ENCODE results near the gene OPHN1.

Gene OPHN1

GRCh38 chrX:68115371-68115770, 317.9 kb downstream of the OPHN1 start:
- Histone ChIP-seq H3K4me3 (ENCODE audit: severe bottlenecking) (no peak overlapping the region), H3K9me3 (ENCODE audit: severe bottlenecking) (no peaks in the 10 kb centered on the region), H3K4me1 (ENCODE audit: insufficient read depth, poor library complexity, severe bottlenecking) (no peaks in the 10 kb centered on the region), H3K36me3 (ENCODE audit: low read depth) (no peaks in the 10 kb centered on the region), H3K27ac (ENCODE audit: poor library complexity, severe bottlenecking) (no peak overlapping the region), H3K27me3 (ENCODE audit: insufficient read depth, poor library complexity, severe bottlenecking) (no peaks in the 10 kb centered on the region)
- no peak for DNase-seq (ENCODE audit: low spot score)
- no peak for ATAC-seq (ENCODE audit: low read depth)
- no peak for TF ChIP-seq CTCF (IDR thresholded peaks at IDR 0.05; ENCODE audit: poor library complexity, severe bottlenecking)

DNA sequence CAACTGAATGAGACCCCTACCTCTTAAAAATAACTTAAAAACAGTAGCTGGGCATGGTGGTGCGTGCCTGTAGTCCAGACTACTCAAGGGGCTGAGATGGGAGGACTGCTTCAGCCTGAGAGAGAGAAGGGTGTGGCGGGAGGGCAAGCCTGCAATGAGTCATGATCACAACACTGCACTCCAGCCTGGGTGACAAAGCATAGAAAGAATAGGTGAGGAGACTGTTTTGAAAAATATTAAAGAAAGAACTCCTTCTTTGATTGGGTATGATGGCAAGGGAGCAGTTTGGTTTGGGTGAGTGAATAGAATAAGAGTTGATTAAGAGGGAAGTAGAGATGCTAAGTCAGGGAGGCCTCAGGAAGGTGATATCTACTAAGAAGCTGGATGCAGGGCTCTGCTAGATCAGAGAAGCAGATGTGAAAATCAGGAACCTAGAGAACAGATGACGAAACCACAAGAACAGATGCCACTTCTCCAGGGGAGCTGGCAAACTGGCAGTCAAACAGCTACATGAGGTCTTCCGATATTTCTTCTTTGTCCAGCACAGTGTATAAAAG, 318.6 kb downstream of the OPHN1 start:
- Histone ChIP-seq H3K9me3 (ENCODE audit: severe bottlenecking) (no peaks in the 10 kb centered on the region), H3K36me3 (ENCODE audit: low read depth) (no peaks in the 10 kb centered on the region), H3K27me3 (ENCODE audit: insufficient read depth, poor library complexity, severe bottlenecking) (no peaks in the 10 kb centered on the region), H3K4me3 (ENCODE audit: severe bottlenecking) (no peak overlapping the region), H3K27ac (ENCODE audit: poor library complexity, severe bottlenecking) (no peak overlapping the region), H3K4me1 (ENCODE audit: insufficient read depth, poor library complexity, severe bottlenecking) (no peaks in the 10 kb centered on the region)
- no peak for TF ChIP-seq CTCF (IDR thresholded peaks at IDR 0.05; ENCODE audit: poor library complexity, severe bottlenecking)
- no peak for DNase-seq (ENCODE audit: low spot score)
- peak; percentile 60; the same call in 2 of the 3 replicates for ATAC-seq (ENCODE audit: low read depth)

DNA sequence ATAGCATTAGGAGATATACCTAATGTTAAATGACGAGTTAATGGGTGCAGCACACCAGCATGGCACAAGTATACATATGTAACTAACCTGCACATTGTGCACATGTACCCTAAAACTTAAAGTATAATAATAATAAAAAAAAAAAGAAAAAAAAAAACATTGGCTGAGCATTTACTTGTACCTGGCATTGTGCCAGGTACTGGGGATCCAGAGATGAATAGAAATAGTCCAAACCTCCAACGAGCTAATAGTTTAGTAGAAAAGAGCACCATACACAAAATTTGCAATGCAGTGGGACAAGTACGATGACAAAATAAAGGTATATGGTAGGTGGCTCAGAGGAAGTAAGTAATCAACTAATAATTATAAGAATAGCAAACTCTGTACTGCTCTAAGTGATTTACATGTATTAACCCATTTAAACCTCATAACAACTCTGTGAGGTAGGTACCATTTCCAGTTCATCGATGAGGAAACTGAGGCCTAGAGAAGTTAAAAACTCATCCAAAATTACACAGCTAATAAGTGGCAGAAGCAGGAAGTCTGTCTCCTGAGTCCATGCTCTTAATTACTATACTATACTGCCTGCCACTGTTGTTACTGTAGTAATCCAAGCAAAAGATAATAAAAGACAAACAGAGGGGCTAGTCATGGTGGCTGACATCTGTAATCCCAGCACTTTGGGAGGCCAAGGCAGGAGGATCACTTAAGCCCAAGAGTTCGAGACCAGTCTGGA, 319.3 kb downstream of the OPHN1 start:
- H3K27me3 ChIP-seq (ENCODE audit: insufficient read depth, poor library complexity, severe bottlenecking): no peaks in the 10 kb centered on the region
- TF ChIP-seq CTCF (IDR thresholded peaks at IDR 0.05; ENCODE audit: poor library complexity, severe bottlenecking): no peak
- H3K4me1 ChIP-seq (ENCODE audit: insufficient read depth, poor library complexity, severe bottlenecking): no peaks in the 10 kb centered on the region
- H3K9me3 ChIP-seq (ENCODE audit: severe bottlenecking): no peaks in the 10 kb centered on the region
- no peaks in the 10 kb centered on the region for H3K36me3 ChIP-seq (ENCODE audit: low read depth)
- H3K27ac ChIP-seq (ENCODE audit: poor library complexity, severe bottlenecking): no peak overlapping the region
- no peak for ATAC-seq (ENCODE audit: low read depth)
- DNase-seq (ENCODE audit: low spot score): no peak
- H3K4me3 ChIP-seq (ENCODE audit: severe bottlenecking): no peak overlapping the region

DNA sequence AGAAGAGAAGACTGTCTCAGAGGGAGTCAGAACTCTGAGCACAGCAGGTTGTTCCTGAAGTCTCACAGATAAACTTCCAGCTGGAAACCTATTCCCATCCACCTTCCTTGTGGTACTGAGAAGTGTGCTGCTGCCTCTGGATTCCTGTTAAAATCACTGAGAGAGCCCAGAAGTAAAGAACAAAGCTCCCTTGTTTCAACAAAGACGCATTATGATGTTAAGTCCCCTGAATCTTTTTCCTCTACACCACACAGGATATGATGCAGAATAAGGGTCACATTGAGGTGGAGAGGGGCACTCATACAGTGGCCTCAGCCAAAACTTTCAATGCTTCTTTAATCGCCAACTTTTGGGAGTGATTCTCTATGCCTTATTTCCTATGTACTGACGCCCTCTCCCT, 321.0 kb downstream of the OPHN1 start:
- no peaks in the 10 kb centered on the region for H3K36me3 ChIP-seq (ENCODE audit: low read depth)
- no peaks in the 10 kb centered on the region for H3K9me3 ChIP-seq (ENCODE audit: severe bottlenecking)
- DNase-seq (ENCODE audit: low spot score) (no peak), ATAC-seq (ENCODE audit: low read depth) (no peak)
- no peaks in the 10 kb centered on the region for H3K4me1 ChIP-seq (ENCODE audit: insufficient read depth, poor library complexity, severe bottlenecking)
- no peak overlapping the region for H3K4me3 ChIP-seq (ENCODE audit: severe bottlenecking)
- TF ChIP-seq CTCF (IDR thresholded peaks at IDR 0.05; ENCODE audit: poor library complexity, severe bottlenecking): no peak
- H3K27me3 ChIP-seq (ENCODE audit: insufficient read depth, poor library complexity, severe bottlenecking): no peaks in the 10 kb centered on the region
- no peak overlapping the region for H3K27ac ChIP-seq (ENCODE audit: poor library complexity, severe bottlenecking)

GRCh38 chrX:68109162-68109561, 324.1 kb downstream of the OPHN1 start:
- Histone ChIP-seq H3K9me3 (ENCODE audit: severe bottlenecking) (no peaks in the 10 kb centered on the region), H3K36me3 (ENCODE audit: low read depth) (no peaks in the 10 kb centered on the region), H3K27ac (ENCODE audit: poor library complexity, severe bottlenecking) (no peak overlapping the region), H3K4me1 (ENCODE audit: insufficient read depth, poor library complexity, severe bottlenecking) (no peaks in the 10 kb centered on the region), H3K27me3 (ENCODE audit: insufficient read depth, poor library complexity, severe bottlenecking) (no peaks in the 10 kb centered on the region), H3K4me3 (ENCODE audit: severe bottlenecking) (no peak overlapping the region)
- no peak for TF ChIP-seq CTCF (IDR thresholded peaks at IDR 0.05; ENCODE audit: poor library complexity, severe bottlenecking)
- ATAC-seq (ENCODE audit: low read depth): no peak
- DNase-seq (ENCODE audit: low spot score): no peak

Data from RWPE2 (cell line).